HFFc6 (cell line): ENCODE data around the gene NXT1. TPM values are rescaled to one million over a fixed set of nuclear protein-coding genes. Genes with fewer than 3 reads are reported as not detected.

Experiments used
- DNase-seq: peaks from one replicate; pipeline ENCODE4 v3.0.0-alpha.2; 2018
- H3K27ac Mint-ChIP-seq: 2 replicates; pipeline ENCODE4 v1.8.0; 2020; ENCODE audit warnings: mild to moderate bottlenecking, mixed read lengths
- H3K27me3 Mint-ChIP-seq: 2 replicates; pipeline ENCODE4 v1.8.0; 2021; ENCODE audit warnings: mild to moderate bottlenecking, moderate library complexity, mixed read lengths; ENCODE audit not compliant: insufficient read depth
- H3K36me3 Mint-ChIP-seq: 2 replicates; pipeline ENCODE4 v1.8.0; 2021; ENCODE audit warnings: low read depth, mixed read lengths
- H3K4me1 Mint-ChIP-seq: 2 replicates; pipeline ENCODE4 v1.8.0; 2020; ENCODE audit warnings: low read depth, mixed read lengths
- H3K4me3 Mint-ChIP-seq: 2 replicates; pipeline ENCODE4 v1.8.0; 2020; ENCODE audit warnings: mild to moderate bottlenecking, moderate library complexity, mixed read lengths
- H3K9me3 Mint-ChIP-seq: 2 replicates; pipeline ENCODE4 v1.8.0; 2020; ENCODE audit warnings: mild to moderate bottlenecking, mixed read lengths
- long read RNA-seq: library from polyadenylated mRNA; unstranded; transcript quantifications from one replicate; pipeline ENCODE4 v2.0.0, GENCODE V29; 2019
- total RNA-seq, 6 experiments: library from RNA; stranded (reverse); fragmentation: NEBNext Ultra II Directional; extraction: Animal tissue kit (Norgen Biotek cat#: 25700); gene quantifications; 2 replicates in 1 of 6; 3 replicates in 5 of 6; pipeline ENCODE4 v1.2.3, GENCODE V29; 2021
- TF ChIP-seq, protein P1 (sequence below): fragments of 200-600 bp; sonication (generic); IDR thresholded peaks from 2 replicates; pipeline ENCODE4 v1.5.0; 2021; ENCODE audit warnings: antibody characterized with exemption, mild to moderate bottlenecking

NXT1 gene
- total RNA-seq, result 10 to 100 TPM; 14.6 to 19.1 (median 15.9) TPM
- long read RNA-seq, transcript NXT1-201 (2 exons, 1,123 nt), result major isoform, 19 of 21 reads
- long read RNA-seq, partial matches to known transcripts, result 2 of 21 reads
- long read RNA-seq, other reads (novel, unspliced or antisense), result 0 of 21 reads

DNA sequence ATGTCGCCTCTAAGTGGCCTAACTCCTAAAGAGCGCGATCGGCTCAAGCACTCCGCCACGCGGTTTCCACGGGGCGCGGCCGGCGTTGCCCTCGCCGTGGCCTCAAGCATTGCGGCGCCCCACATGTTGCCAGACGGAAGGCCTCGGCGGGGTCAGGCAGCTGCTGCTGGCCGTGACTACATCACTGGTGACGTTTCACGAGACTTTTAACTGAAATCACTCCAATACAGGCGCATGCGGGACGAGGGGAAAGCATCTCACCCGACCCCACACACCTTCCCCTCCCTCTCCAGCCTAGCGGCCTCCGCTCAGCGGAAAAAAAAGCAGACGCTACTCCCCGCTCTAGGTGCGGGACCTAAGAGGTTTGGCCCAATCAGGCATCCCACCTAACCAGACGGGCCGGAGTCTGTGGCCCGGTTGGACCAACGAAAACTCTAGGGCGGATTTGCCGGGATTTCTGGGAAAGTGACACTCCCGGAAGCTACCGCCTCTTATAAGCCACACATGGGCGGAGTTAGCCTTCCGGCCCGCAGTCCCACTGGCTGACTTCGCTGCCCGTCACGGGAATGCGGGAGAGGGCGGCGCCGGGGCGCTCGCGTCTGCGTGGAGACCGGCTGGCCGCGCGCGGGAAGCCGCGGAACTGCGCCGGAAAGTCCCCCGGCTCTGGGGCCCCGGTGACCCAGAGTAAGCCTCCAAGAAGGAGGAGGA is at the start of gene NXT1:
NXT1 (plus strand) TSS at position 596 of the 708 bp plus-strand sequence. CDS start 3,251 bp downstream, outside the sequence.
- Mint-ChIP-seq H3K36me3 (peaks cover 4% of the 10 kb centered on the region; the same call in 1 of the 2 replicates), H3K4me3 (peak within 1 kb of the TSS; percentile 90), H3K27me3 (peaks cover 3% of the 10 kb centered on the region), H3K27ac (peak within 1 kb of the TSS; percentile 100), H3K4me1 (peaks cover 29% of the 10 kb centered on the region), H3K9me3 (no peaks in the 10 kb centered on the region)
- TF ChIP-seq, protein P1, sequence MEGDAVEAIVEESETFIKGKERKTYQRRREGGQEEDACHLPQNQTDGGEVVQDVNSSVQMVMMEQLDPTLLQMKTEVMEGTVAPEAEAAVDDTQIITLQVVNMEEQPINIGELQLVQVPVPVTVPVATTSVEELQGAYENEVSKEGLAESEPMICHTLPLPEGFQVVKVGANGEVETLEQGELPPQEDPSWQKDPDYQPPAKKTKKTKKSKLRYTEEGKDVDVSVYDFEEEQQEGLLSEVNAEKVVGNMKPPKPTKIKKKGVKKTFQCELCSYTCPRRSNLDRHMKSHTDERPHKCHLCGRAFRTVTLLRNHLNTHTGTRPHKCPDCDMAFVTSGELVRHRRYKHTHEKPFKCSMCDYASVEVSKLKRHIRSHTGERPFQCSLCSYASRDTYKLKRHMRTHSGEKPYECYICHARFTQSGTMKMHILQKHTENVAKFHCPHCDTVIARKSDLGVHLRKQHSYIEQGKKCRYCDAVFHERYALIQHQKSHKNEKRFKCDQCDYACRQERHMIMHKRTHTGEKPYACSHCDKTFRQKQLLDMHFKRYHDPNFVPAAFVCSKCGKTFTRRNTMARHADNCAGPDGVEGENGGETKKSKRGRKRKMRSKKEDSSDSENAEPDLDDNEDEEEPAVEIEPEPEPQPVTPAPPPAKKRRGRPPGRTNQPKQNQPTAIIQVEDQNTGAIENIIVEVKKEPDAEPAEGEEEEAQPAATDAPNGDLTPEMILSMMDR, result peak; percentile 12
- peak; percentile 99 for DNase-seq

DNA sequence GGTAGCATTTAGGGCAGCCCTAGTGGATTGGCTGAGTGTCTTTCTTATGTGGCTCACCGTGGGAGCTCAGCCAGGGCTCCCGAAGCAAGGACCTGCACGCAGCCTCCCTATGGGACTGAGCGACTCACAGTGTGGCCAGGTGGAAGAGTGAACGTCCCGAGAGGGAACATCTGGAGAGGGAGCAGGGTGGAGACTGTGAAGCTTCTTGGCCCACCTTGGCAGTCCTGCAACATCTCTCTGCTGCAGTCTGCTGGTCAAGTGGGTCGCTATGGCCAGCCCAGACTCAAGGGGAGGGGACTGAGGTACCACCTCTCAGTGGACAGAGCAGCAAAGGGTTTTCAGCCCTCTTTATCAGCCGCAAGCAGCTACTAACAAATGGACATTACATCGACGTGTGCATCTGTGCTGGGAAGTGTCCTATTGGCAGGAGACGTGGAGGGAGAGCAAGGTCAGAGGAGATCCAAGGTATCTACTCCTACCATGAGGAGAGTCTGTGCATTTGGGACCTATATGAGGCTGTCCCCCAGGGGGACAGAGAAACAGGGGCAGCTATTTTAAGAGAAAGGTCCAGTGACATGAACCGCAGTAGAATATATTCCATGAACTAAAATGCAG is 49.0 kb upstream of the NXT1 start:
- Mint-ChIP-seq H3K36me3 (no peaks in the 10 kb centered on the region), H3K9me3 (no peaks in the 10 kb centered on the region), H3K27ac (no peak overlapping the region), H3K27me3 (peaks cover 22% of the 10 kb centered on the region), H3K4me3 (no peak overlapping the region), H3K4me1 (peaks cover 10% of the 10 kb centered on the region)
- TF ChIP-seq, protein P1, result no peak
- no peak for DNase-seq

DNA sequence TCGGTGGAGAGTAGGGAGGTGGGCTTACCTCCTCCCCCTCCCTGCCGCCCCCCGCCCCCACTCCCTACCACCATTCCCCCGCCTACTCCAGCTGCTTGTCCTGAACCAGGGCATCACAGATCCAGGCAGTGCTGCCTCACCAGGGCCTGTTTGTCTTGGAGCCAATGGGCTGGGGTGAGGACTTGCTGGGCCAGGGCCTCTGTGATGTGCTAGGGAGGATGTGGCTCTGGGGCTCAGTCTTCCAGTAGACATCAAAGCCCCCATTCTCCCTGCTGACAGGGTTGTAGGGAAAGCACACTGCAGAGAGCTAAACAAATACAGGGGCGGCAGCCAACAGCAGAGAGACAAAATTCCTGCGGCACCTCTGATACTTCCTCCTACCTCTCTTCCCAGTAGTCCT is 48.2 kb upstream of the NXT1 start:
- TF ChIP-seq, protein P1, result no peak

DNA sequence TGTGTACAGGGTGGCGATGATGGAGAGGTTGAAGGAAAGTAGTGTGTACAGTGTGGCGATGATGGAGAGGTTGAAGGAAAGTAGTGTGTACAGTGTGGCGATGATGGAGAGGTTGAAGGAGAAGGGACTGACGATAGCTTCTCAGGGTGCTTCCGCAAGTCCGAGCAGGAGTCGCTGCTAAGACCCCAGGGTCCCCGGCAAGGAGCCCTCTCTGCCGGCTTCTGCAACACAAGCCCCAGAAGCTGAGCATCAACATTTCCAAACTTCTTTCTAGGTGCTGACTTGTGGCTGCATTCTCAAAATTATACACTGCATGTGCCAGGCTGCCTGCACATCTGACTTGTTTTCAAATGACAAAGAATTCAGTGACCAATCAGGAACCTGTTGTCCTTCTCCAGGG is 47.8 kb upstream of the NXT1 start:
- no peak overlapping the region for H3K27ac Mint-ChIP-seq
- no peak overlapping the region for H3K4me3 Mint-ChIP-seq
- no peak for DNase-seq
- H3K27me3 Mint-ChIP-seq, result peaks cover 16% of the 10 kb centered on the region
- no peaks in the 10 kb centered on the region for H3K9me3 Mint-ChIP-seq
- TF ChIP-seq, protein P1, result no peak
- no peaks in the 10 kb centered on the region for H3K36me3 Mint-ChIP-seq
- no peaks in the 10 kb centered on the region; the same call in 1 of the 2 replicates for H3K4me1 Mint-ChIP-seq

More for the DNA sequence above, 48.2 kb upstream of the NXT1 start:
- Mint-ChIP-seq H3K27me3 (peaks cover 20% of the 10 kb centered on the region), H3K4me1 (peaks cover 4% of the 10 kb centered on the region), H3K27ac (no peak overlapping the region), H3K4me3 (no peak overlapping the region), H3K9me3 (no peaks in the 10 kb centered on the region), H3K36me3 (no peaks in the 10 kb centered on the region)
- DNase-seq, result no peak

DNA sequence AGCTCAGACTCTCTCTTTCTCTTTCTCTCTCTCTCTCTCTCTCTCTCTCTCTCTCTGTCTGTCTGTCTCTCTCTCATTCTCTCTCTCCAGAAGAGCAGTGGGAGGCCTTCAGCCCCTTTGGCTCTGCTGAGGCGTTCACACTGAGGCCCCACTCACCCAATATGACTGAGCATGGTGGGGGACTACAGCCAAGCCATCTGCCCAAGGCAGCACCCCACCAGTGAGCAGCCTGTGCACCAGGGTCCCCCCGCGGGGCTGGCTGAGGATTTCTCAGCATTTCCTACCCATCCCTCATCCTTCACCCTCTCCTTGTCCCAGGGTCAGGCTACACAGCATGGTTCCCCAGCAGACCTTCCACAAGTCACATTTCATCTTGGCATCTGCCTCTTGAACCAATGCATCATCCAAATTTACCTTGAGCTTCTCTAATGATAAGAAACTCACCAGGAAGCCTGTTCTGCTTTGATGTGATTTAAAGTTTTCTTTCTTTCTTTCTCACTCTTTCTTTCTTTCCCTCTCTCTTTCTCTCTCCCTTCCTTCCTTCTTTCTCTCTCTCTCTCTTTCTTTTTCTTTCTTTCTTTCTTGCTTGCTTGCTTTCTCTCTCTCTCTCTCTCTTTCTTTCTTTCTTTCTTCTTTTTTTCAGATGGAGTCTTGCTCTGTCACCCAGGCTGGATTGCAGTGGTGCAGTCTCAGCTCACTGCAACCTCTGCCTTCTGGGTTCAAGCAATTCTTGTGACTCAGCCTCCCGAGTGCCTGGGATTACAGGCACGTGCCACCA is 47.1 kb upstream of the NXT1 start:
- TF ChIP-seq, protein P1, result no peak
- Mint-ChIP-seq H3K27me3 (peaks cover 14% of the 10 kb centered on the region), H3K4me3 (no peak overlapping the region), H3K27ac (no peak overlapping the region), H3K9me3 (no peaks in the 10 kb centered on the region), H3K36me3 (no peaks in the 10 kb centered on the region), H3K4me1 (no peaks in the 10 kb centered on the region)
- no peak for DNase-seq
